Measurements from ENCODE around the gene TMEM63A.
"Not testable (repeated sequence)": the region's sequence is repeated elsewhere in the genome, so short reads cannot be mapped to it uniquely, and the experiment has no call there.

The TMEM63A gene

GRCh38 chr1:225823811-225824261, 58.3 kb downstream of the TMEM63A start:
- in situ Hi-C loops (cut with MboI; ENCODE audit: low sequenced_read_pairs) = no loop called here

GRCh38 chr1:225822655-225823403, 59.4 kb downstream of the TMEM63A start:
- in situ Hi-C loops (cut with MboI; ENCODE audit: low sequenced_read_pairs) = no loop called here

- in situ Hi-C loops (cut with MboI; ENCODE audit: low sequenced_read_pairs) = no loop called here
Observed at GRCh38 chr1:225820522-225821120, 61.6 kb downstream of the TMEM63A start.

GRCh38 chr1:225819346-225820192, 62.6 kb downstream of the TMEM63A start:
- in situ Hi-C loops (cut with MboI; ENCODE audit: low sequenced_read_pairs) = no loop called here

GRCh38 chr1:225818229-225818628, 64.0 kb downstream of the TMEM63A start:
- in situ Hi-C loops (cut with MboI; ENCODE audit: low sequenced_read_pairs) = no loop called here

- in situ Hi-C loops (cut with MboI; ENCODE audit: low sequenced_read_pairs) = no loop called here
Observed at GRCh38 chr1:225817611-225818061, 64.5 kb downstream of the TMEM63A start.

- in situ Hi-C loops (cut with MboI; ENCODE audit: low sequenced_read_pairs) = no loop called here
Observed at GRCh38 chr1:225816643-225817538, 65.3 kb downstream of the TMEM63A start.

GRCh38 chr1:225815526-225816178, 66.5 kb downstream of the TMEM63A start:
- in situ Hi-C loops (cut with MboI; ENCODE audit: low sequenced_read_pairs) = no loop called here

- in situ Hi-C loops (cut with MboI; ENCODE audit: low sequenced_read_pairs) = not testable (repeated sequence)
Observed at GRCh38 chr1:225815090-225815489, 67.1 kb downstream of the TMEM63A start.

- in situ Hi-C loops (cut with MboI; ENCODE audit: low sequenced_read_pairs) = no loop called here
Observed at GRCh38 chr1:225814381-225814780, 67.8 kb downstream of the TMEM63A start.

GRCh38 chr1:225813214-225813964, 68.8 kb downstream of the TMEM63A start:
- in situ Hi-C loops (cut with MboI; ENCODE audit: low sequenced_read_pairs) = no loop called here

GRCh38 chr1:225812488-225813213, 69.5 kb downstream of the TMEM63A start:
- in situ Hi-C loops (cut with MboI; ENCODE audit: low sequenced_read_pairs) = no loop called here

- in situ Hi-C loops (cut with MboI; ENCODE audit: low sequenced_read_pairs) = no loop called here
Observed at GRCh38 chr1:225811622-225812487, 70.3 kb downstream of the TMEM63A start.

GRCh38 chr1:225810579-225811538, 71.3 kb downstream of the TMEM63A start:
- in situ Hi-C loops (cut with MboI; ENCODE audit: low sequenced_read_pairs) = not testable (repeated sequence)

- in situ Hi-C loops (cut with MboI; ENCODE audit: low sequenced_read_pairs) = no loop called here
Observed at GRCh38 chr1:225809842-225810578, 72.2 kb downstream of the TMEM63A start, which contains the start of gene EPHX1. EPHX1 (plus strand) TSS chr1:225810124; CDS start chr1:225828730, 18,606 bp downstream.

GRCh38 chr1:225808136-225808535, 74.0 kb downstream of the TMEM63A start:
- in situ Hi-C loops (cut with MboI; ENCODE audit: low sequenced_read_pairs) = no loop called here
